H1 (cell line): ENCODE data around the gene DAGLA. TPM values are rescaled to one million over a fixed set of nuclear protein-coding genes. Genes with fewer than 3 reads are reported as not detected.

ENCODE experiments used
- CTCF ChIA-PET: fragments of 300-600 bp; sonication (Branson Sonifier 250); formaldehyde crosslinking; loops from one replicate; lab custom pipeline; 2021; ENCODE audit not compliant: partially characterized antibody; lab: Charles Lee
- POLR2A ChIA-PET: fragments of 300-600 bp; sonication (Branson Sonifier 250); formaldehyde crosslinking; loops from one replicate; lab custom pipeline; 2021; ENCODE audit warnings: inconsistent platforms; ENCODE audit not compliant: partially characterized antibody; lab: Charles Lee
- DNase-seq, 2 experiments: peaks; one replicate each; pipeline versions ENCODE4 v3.0.0 to v3.0.0-alpha.2; 2010 to 2022; ENCODE audit warnings: low spot score in 2 of 2, low read depth in 1 of 2, mixed read lengths in 1 of 2
- FAIRE-seq: peaks from 2 replicates; lab custom pipeline; 2011; peaks lifted over from hg19 to GRCh38; lab: Jason Lieb, UNC
- H2AFZ ChIP-seq: 2 replicates; pipeline ENCODE4 v1.8.1; 2012; ENCODE audit warnings: low read length, inconsistent platforms
- H2AK5ac ChIP-seq: 2 replicates; pipeline ENCODE4 v1.6.1; 2013; ENCODE audit warnings: low read depth, low read length
- H2BK120ac ChIP-seq: replicated peaks from 2 replicates; pipeline ENCODE3; 2013; ENCODE audit warnings: low read depth, low read length, inconsistent platforms
- H2BK12ac ChIP-seq: 2 replicates; pipeline ENCODE4 v1.6.1; 2013; ENCODE audit warnings: low read depth, low read length
- H2BK15ac ChIP-seq: 2 replicates; pipeline ENCODE4 v1.6.1; 2013; ENCODE audit warnings: low read length
- H2BK20ac ChIP-seq: 2 replicates; pipeline ENCODE4 v1.6.1; 2013; ENCODE audit warnings: low read length
- H2BK5ac ChIP-seq: 2 replicates; pipeline ENCODE4 v1.6.1; 2013; ENCODE audit warnings: low read depth, low read length
- H3K14ac ChIP-seq: 2 replicates; pipeline ENCODE4 v1.6.1; 2013; ENCODE audit warnings: inconsistent platforms; ENCODE audit not compliant: insufficient read length
- H3K18ac ChIP-seq: 2 replicates; pipeline ENCODE4 v1.6.1; 2013; ENCODE audit warnings: low read length; ENCODE audit errors: extremely low read depth
- H3K23ac ChIP-seq: 2 replicates; pipeline ENCODE4 v1.6.1; 2013; ENCODE audit warnings: inconsistent platforms; ENCODE audit not compliant: insufficient read length
- H3K23me2 ChIP-seq: 2 replicates; pipeline ENCODE4 v1.6.1; 2013; ENCODE audit warnings: low read depth, low read length
- H3K27ac ChIP-seq: 2 replicates; pipeline ENCODE4 v1.6.1; 2011; ENCODE audit warnings: low read depth, low read length, inconsistent platforms
- H3K27me3 ChIP-seq, 4 experiments: replicated peaks in 1 of 4; 1 replicate in 1 of 4; 2 replicates in 3 of 4; pipeline versions ENCODE4 v1.6.1 to v1.8.1; 2011 to 2013; ENCODE audit warnings: low read length in 3 of 4, mild to moderate bottlenecking in 3 of 4, inconsistent platforms in 2 of 4, mixed read lengths in 2 of 4, moderate library complexity in 1 of 4; ENCODE audit not compliant: control insufficient read depth in 3 of 4, insufficient read depth in 3 of 4; ENCODE audit errors: extremely low read depth in 1 of 4
- H3K36me3 ChIP-seq, 4 experiments: 2 replicates each; pipeline versions ENCODE4 v1.6.1 to v1.8.1; 2011 to 2013; ENCODE audit warnings: mild to moderate bottlenecking in 4 of 4, low read length in 3 of 4, moderate library complexity in 2 of 4, control low read depth in 1 of 4, inconsistent platforms in 1 of 4; ENCODE audit not compliant: insufficient read depth in 4 of 4, control insufficient read depth in 2 of 4
- H3K4ac ChIP-seq: replicated peaks from 2 replicates; pipeline ENCODE3; 2013; ENCODE audit warnings: low read length, low read depth, mixed read lengths, inconsistent platforms; ENCODE audit not compliant: insufficient read length
- H3K4me1 ChIP-seq, 4 experiments: replicated peaks in 1 of 4; 1 replicate in 1 of 4; 2 replicates in 3 of 4; pipeline versions ENCODE4 v1.6.1 to v1.8.1; 2011 to 2013; ENCODE audit warnings: low read length in 3 of 4, inconsistent platforms in 2 of 4, mixed read lengths in 1 of 4; ENCODE audit not compliant: insufficient read depth in 4 of 4, control insufficient read depth in 3 of 4
- H3K4me2 ChIP-seq, 2 experiments: 2 replicates each; pipeline versions ENCODE4 v1.6.1 to v1.8.1; 2011 to 2013; ENCODE audit warnings: low read depth in 2 of 2, low read length in 2 of 2, control low read depth in 1 of 2, inconsistent platforms in 1 of 2, mild to moderate bottlenecking in 1 of 2; ENCODE audit not compliant: insufficient read depth in 1 of 2
- H3K4me3 ChIP-seq, 4 experiments: fragments of 200-600, 300-600 bp in 1 of 4; sonication (generic), shearing (Covaris generic), sonication (Bioruptor Twin) in 1 of 4; 2 replicates each; pipeline versions ENCODE4 v1.5.1 to v1.8.1; 2011 to 2016; ENCODE audit warnings: low read length in 4 of 4, low read depth in 3 of 4, control low read depth in 2 of 4, inconsistent platforms in 2 of 4, mild to moderate bottlenecking in 2 of 4, mixed read lengths in 1 of 4, moderate library complexity in 1 of 4; ENCODE audit not compliant: insufficient read depth in 2 of 4; ENCODE audit errors: extremely low read depth in 1 of 4
- H3K56ac ChIP-seq: replicated peaks from 2 replicates; pipeline ENCODE3; 2013; ENCODE audit warnings: low read depth, mild to moderate bottlenecking, mixed read lengths, low read length, inconsistent platforms; ENCODE audit not compliant: insufficient read length
- H3K79me1 ChIP-seq: 2 replicates; pipeline ENCODE4 v1.6.1; 2013; ENCODE audit warnings: low read depth, low read length, control low read depth
- H3K79me2 ChIP-seq, 2 experiments: 2 replicates each; pipeline versions ENCODE4 v1.6.1 to v1.8.1; 2012 to 2013; ENCODE audit warnings: low read length in 2 of 2, mild to moderate bottlenecking in 2 of 2, inconsistent platforms in 1 of 2; ENCODE audit not compliant: insufficient read depth in 2 of 2, control insufficient read depth in 1 of 2
- H3K9ac ChIP-seq, 4 experiments: replicated peaks in 1 of 4; 1 replicate in 1 of 4; 2 replicates in 3 of 4; pipeline versions ENCODE4 v1.6.1 to v1.8.1; 2011 to 2013; ENCODE audit warnings: low read depth in 3 of 4, low read length in 3 of 4, control low read depth in 2 of 4, mild to moderate bottlenecking in 2 of 4, moderate library complexity in 2 of 4, inconsistent platforms in 1 of 4; ENCODE audit errors: extremely low read depth in 1 of 4
- H3K9me3 ChIP-seq, 2 experiments: 2 replicates each; pipeline versions ENCODE4 v1.6.1 to v1.8.1; 2012 to 2013; ENCODE audit warnings: mild to moderate bottlenecking in 2 of 2, moderate library complexity in 2 of 2, control low read depth in 1 of 2, inconsistent platforms in 1 of 2, low read depth in 1 of 2, low read length in 1 of 2, mixed read lengths in 1 of 2; ENCODE audit not compliant: insufficient read depth in 2 of 2
- H4K20me1 ChIP-seq, 2 experiments: replicated peaks in 1 of 2; 2 replicates each; pipeline versions ENCODE3 to v1.8.1; 2011 to 2013; ENCODE audit warnings: inconsistent platforms in 2 of 2, low read length in 2 of 2, mild to moderate bottlenecking in 1 of 2; ENCODE audit not compliant: insufficient read depth in 2 of 2, control insufficient read depth in 1 of 2
- H4K5ac ChIP-seq: 2 replicates; pipeline ENCODE4 v1.6.1; 2013; ENCODE audit warnings: low read length, low read depth, mixed read lengths, inconsistent platforms; ENCODE audit not compliant: insufficient read length
- H4K8ac ChIP-seq: 2 replicates; pipeline ENCODE4 v1.8.0; 2013; ENCODE audit warnings: mild to moderate bottlenecking, moderate library complexity, low read length, inconsistent platforms; ENCODE audit not compliant: insufficient read depth; ENCODE audit errors: extremely low read depth
- H4K91ac ChIP-seq: replicated peaks from 2 replicates; pipeline ENCODE3; 2013; ENCODE audit warnings: low read length, mixed read lengths, inconsistent platforms; ENCODE audit not compliant: insufficient read length
- HDAC6 ChIP-seq: IDR thresholded peaks from one replicate; pipeline ENCODE4 v1.7.1; 2012; ENCODE audit warnings: low read depth, mild to moderate bottlenecking, inconsistent platforms, low read length, moderate library complexity
- JUN ChIP-seq: IDR thresholded peaks from 2 replicates; pipeline ENCODE4 v1.6.1; 2011; ENCODE audit warnings: low read depth, mild to moderate bottlenecking, improper control_type of control experiment, low read length
- NANOG ChIP-seq: IDR thresholded peaks from 2 replicates; pipeline ENCODE4 v1.6.1; 2011; ENCODE audit warnings: low read length, low read depth, mild to moderate bottlenecking, inconsistent platforms; ENCODE audit not compliant: insufficient read depth, poor library complexity, severe bottlenecking
- SP4 ChIP-seq: IDR thresholded peaks from 2 replicates; pipeline ENCODE4 v1.6.1; 2012; ENCODE audit warnings: low read length, inconsistent platforms
- SUZ12 ChIP-seq: fragments of 200-600 bp; sonication (generic); IDR thresholded peaks from 2 replicates; pipeline ENCODE4 v1.6.1; 2012; ENCODE audit warnings: mild to moderate bottlenecking, inconsistent platforms, low read length, moderate library complexity, mixed read lengths
- TBP ChIP-seq: IDR thresholded peaks from 2 replicates; pipeline ENCODE4 v1.6.1; 2011; ENCODE audit warnings: low read depth, low read length, improper control_type of control experiment
- TEAD4 ChIP-seq: IDR thresholded peaks from 2 replicates; pipeline ENCODE4 v1.6.1; 2012; ENCODE audit warnings: low read depth, low read length, inconsistent platforms, mixed read lengths
- ZNF274 ChIP-seq: IDR thresholded peaks from 2 replicates; pipeline ENCODE4 v1.7.0; 2012; ENCODE audit warnings: low read length, borderline replicate concordance; ENCODE audit errors: extremely low read depth
- WGBS, 2 experiments: shearing (Covaris generic) in 1 of 2; methylation state at CpG; one replicate each; pipeline versions ENCODE4 v1.1.6 to v1.1.7; 2013 to 2015; ENCODE audit warnings: low lambda C conversion rate in 2 of 2, mixed read lengths in 2 of 2, inconsistent platforms in 1 of 2, low coverage in 1 of 2, missing lambda C conversion rate in 1 of 2; ENCODE audit not compliant: insufficient replicate concordance in 2 of 2, insufficient coverage in 1 of 2, insufficient read length in 1 of 2; ENCODE audit errors: extremely low coverage in 1 of 2, missing lambda C conversion rate in 1 of 2; 5-methylcytosine and 5-hydroxymethylcytosine counted together
- polyA plus RNA-seq, 7 experiments: library from polyadenylated mRNA; depleted of rRNA in 3 of 7; stranded (reverse) in 5 of 7; unstranded in 2 of 7; fragments of >200 nt in 5 of 7; fragments of 200-250 nt in 2 of 7; gene quantifications; 1 replicate in 5 of 7; 2 replicates in 1 of 7; 4 replicates in 1 of 7; pipeline versions ENCODE4 v1.2.1 to v1.2.3, GENCODE V29; 2011 to 2013; ENCODE audit warnings: missing spikeins in 2 of 7, mixed read lengths in 2 of 7
- total RNA-seq: library from RNA; stranded (reverse); fragmentation: NEBNext Ultra II Directional; extraction: Animal tissue kit (Norgen Biotek cat#: 25700); gene quantifications from 2 replicates; pipeline ENCODE4 v1.2.1, GENCODE V29; 2021

The DAGLA gene
- total and polyA plus RNA-seq, 2 of the 8 experiments (the other 6 are each of a cell fraction or from before 2014, with no cell fraction given) = 3.6 to 6.6 TPM

- no peak for DNase-seq
- ChIA-PET CTCF (no interaction called here), POLR2A (no interaction called here)
- Histone ChIP-seq H3K56ac (no peak overlapping the region), H3K27me3 (no peaks in the 10 kb centered on the region), H4K20me1 (no peaks in the 10 kb centered on the region), H2BK5ac (no peak overlapping the region), H4K5ac (no peak overlapping the region), H3K79me2 (no peaks in the 10 kb centered on the region), H3K23me2 (no peaks in the 10 kb centered on the region), H2BK120ac (no peak overlapping the region), H2AFZ (no peak overlapping the region), H3K9ac (no peak overlapping the region), H4K8ac (no peak overlapping the region), H3K4me2 (no peak overlapping the region), H3K18ac (no peak overlapping the region; the same call in 1 of the 2 replicates), H4K91ac (no peak overlapping the region), H2AK5ac (no peak overlapping the region), H2BK12ac (no peak overlapping the region), H3K79me1 (no peaks in the 10 kb centered on the region), H3K23ac (no peak overlapping the region), H3K9me3 (no peaks in the 10 kb centered on the region), H3K4ac (no peak overlapping the region), H3K36me3 (no peaks in the 10 kb centered on the region), H2BK20ac (no peak overlapping the region), H3K4me3 (no peak overlapping the region), H3K27ac (no peak overlapping the region), H3K14ac (no peak overlapping the region), H2BK15ac (no peak overlapping the region), H3K4me1 (peaks cover 0 to 14% (median 7%) of the 10 kb centered on the region in 4 experiments; a peak in 6 of 7 replicates)
- no peak for FAIRE-seq
- WGBS, 2 experiments = 88% methylated on average over 13 of the region's 15 CpGs; no CpG with 5 or more reads in 1 of the 2 experiments
- TF ChIP-seq TBP = no peak
- no peak for TF ChIP-seq JUN
- no peak for TF ChIP-seq TEAD4
- no peak for TF ChIP-seq SP4
- TF ChIP-seq HDAC6 = no peak
- no peak for TF ChIP-seq ZNF274
- no peak for TF ChIP-seq NANOG
- TF ChIP-seq SUZ12 = no peak
These were observed 82.6 kb downstream of the DAGLA start for GRCh38 chr11:61762798-61763197.
